ENCODE data around the gene CYS1.

CYS1 gene

GRCh38 chr2:10007921-10008808 is 72.0 kb downstream of the CYS1 start:
- no peak for TF ChIP-seq ZNF274 (IDR thresholded peaks at IDR 0.05; ENCODE audit: low read depth, low read length)
- no peak overlapping the region for H3K4me3 ChIP-seq (ENCODE audit: low read length)

- no peak for TF ChIP-seq ZNF274 (IDR thresholded peaks at IDR 0.05; ENCODE audit: low read depth, low read length)
These were observed 72.8 kb downstream of the CYS1 start for GRCh38 chr2:10007435-10007834.

More at GRCh38 chr2:10007435-10007834, 72.8 kb downstream of the CYS1 start:
- H3K4me3 ChIP-seq (ENCODE audit: low read length): no peak overlapping the region

Data from GM08714 (cell line).